A549 treated with DMSO at 1 μM for 4 hours (cell line): Measurements from ENCODE around the gene RMI2. TPM values are rescaled to one million over a fixed set of nuclear protein-coding genes. Genes with fewer than 3 reads are reported as not detected.

Source experiments
- total RNA-seq: library from RNA; stranded (reverse); fragments of 200-300 nt; extraction: Qiagen RNA extraction; gene quantifications from 5 replicates; pipeline ENCODE4 v1.2.3, GENCODE V29; 2022; ENCODE audit warnings: low read depth

The RMI2 gene
- 24.4 to 34.0 TPM (median 33.3 TPM) in 5 replicates for total RNA-seq

DNA sequence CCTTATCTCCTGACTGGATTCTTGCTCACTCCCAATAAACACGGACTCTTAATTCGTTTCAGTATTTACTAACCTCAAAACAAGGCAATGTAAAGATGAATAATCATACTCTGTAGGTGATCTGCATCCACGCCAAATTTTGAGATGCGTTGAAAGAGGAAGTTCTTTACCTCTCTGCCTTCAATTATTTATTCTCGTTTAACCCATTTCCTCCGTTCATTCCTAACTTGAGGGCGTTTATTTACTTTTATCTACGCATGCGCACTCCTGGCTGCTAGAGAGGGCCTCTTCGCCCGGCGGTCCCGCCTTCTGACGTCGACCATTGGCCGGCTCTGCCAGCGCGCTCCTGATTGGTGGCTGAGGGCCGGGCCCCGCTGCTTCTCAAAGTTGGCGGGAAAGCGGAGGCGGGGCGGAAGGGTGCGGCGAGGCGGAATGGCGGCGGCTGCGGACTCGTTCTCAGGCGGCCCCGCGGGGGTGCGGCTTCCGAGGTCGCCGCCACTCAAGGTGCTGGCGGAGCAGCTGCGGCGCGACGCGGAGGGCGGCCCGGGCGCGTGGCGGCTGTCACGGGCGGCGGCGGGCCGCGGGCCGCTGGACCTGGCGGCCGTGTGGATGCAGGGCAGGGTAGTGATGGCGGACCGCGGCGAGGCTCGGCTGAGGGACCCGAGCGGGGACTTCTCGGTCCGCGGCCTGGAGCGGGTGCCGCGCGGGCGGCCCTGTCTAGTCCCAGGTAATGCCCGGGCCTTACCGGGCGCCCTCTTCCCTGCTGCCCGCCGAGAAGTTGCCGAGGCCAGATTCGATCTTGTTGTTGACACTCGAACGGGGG lies at the start of gene RMI2:
Gene RMI2 (plus strand): TSS at position 420 of the 823 bp plus-strand sequence. CDS start 13 bp downstream, at position 433.

Other genes starting within 250 kb of the RMI2 start
- 0.92 to 1.9 TPM (median 1.4 TPM) in 5 replicates for gene SOCS1, start 89.3 kb upstream of the RMI2 start, total RNA-seq
- gene TNP2, start 76.1 kb upstream of the RMI2 start, total RNA-seq: not detected in 5 replicates
- gene PRM3, start 71.8 kb upstream of the RMI2 start, total RNA-seq: not detected in 5 replicates
- gene PRM2, start 69.0 kb upstream of the RMI2 start, total RNA-seq: not detected in 5 replicates
- gene PRM1, start 64.1 kb upstream of the RMI2 start, total RNA-seq: not detected in 5 replicates
- gene LITAF, start 241.5 kb downstream of the RMI2 start, total RNA-seq: 212 to 223 TPM (median 214 TPM) in 5 replicates